ENCODE measurements around the gene ACOT13. TPM values are rescaled to one million over a fixed set of nuclear protein-coding genes. Genes with fewer than 3 reads are reported as not detected.

The ACOT13 gene
- 1 to 10 TPM; 5.8 to 9.4 (median 7.2) TPM for total RNA-seq

GRCh38 chr6:24666641-24667377 lies at the start of gene ACOT13, which contains the start of gene TDP2:
Gene ACOT13 (plus strand): TSS chr6:24667077. CDS start chr6:24667264, 187 bp downstream.
Gene TDP2 (minus strand): TSS chr6:24666899. CDS start chr6:24666862, 37 bp downstream.
- peak; percentile 93 to 97 for TF ChIP-seq POLR2AphosphoS5 (IDR thresholded peaks at IDR 0.05)
- peak; percentile 71 for TF ChIP-seq POLR2A (IDR thresholded peaks at IDR 0.05; ENCODE audit: low read depth)
- TF ChIP-seq CTCF (IDR thresholded peaks at IDR 0.05): peak; percentile 37 to 67 (median 51)
- no peak for TF ChIP-seq EP300 (IDR thresholded peaks at IDR 0.05)
- DNase-seq (ENCODE audit: extremely low spot score): peak; percentile 97
- Histone ChIP-seq H3K4me1 (peaks cover 26 to 46% (median 36%) of the 10 kb centered on the region in 4 donors), H3K27ac (replicated peaks in 1 of 4) (peak within 1 kb of the TSS; percentile 86 to 92 (median 88)), H3K4me3 (peak within 1 kb of the TSS; percentile 78 to 92 (median 83)), H3K36me3 (peaks cover 0 to 28% (median 20%) of the 10 kb centered on the region in 4 donors), H3K27me3 (no peaks in the 10 kb centered on the region), H3K9me3 (no peaks in the 10 kb centered on the region)
- intact Hi-C loops (cut with DNase I): loop anchor here (5.0 kb wide), 2 partner anchors 50 to 85 kb away; partner anchors contain the start of gene C6orf62
- WGBS: 0% methylated on average over 33 of the region's 62 CpGs

- Histone ChIP-seq H3K9me3 (no peaks in the 10 kb centered on the region), H3K27me3 (peaks cover 0 to 2% (median 0%) of the 10 kb centered on the region in 4 donors), H3K36me3 (no peaks in the 10 kb centered on the region), H3K4me3 (no peak overlapping the region), H3K4me1 (no peaks in the 10 kb centered on the region), H3K27ac (replicated peaks in 1 of 4) (no peak overlapping the region)
- no peak for DNase-seq (ENCODE audit: extremely low spot score)
- TF ChIP-seq POLR2AphosphoS5 (IDR thresholded peaks at IDR 0.05): no peak
- TF ChIP-seq POLR2A (IDR thresholded peaks at IDR 0.05; ENCODE audit: low read depth): no peak
- TF ChIP-seq EP300 (IDR thresholded peaks at IDR 0.05): no peak
- no peak for TF ChIP-seq CTCF (IDR thresholded peaks at IDR 0.05)
- intact Hi-C loops (cut with DNase I): no loop called here
- WGBS: 89% methylated on average over 5 of the region's 5 CpGs
Observed at GRCh38 chr6:24619661-24620060, 47.2 kb upstream of the ACOT13 start.

- H3K4me1 ChIP-seq: no peaks in the 10 kb centered on the region
- no peaks in the 10 kb centered on the region for H3K36me3 ChIP-seq
- TF ChIP-seq CTCF (IDR thresholded peaks at IDR 0.05): no peak
- H3K27ac ChIP-seq (replicated peaks in 1 of 4): no peak overlapping the region
- H3K27me3 ChIP-seq: no peaks in the 10 kb centered on the region
- H3K9me3 ChIP-seq: no peaks in the 10 kb centered on the region
- 83% methylated on average over 3 of the region's 3 CpGs for WGBS
- intact Hi-C loops (cut with DNase I): no loop called here
- no peak overlapping the region for H3K4me3 ChIP-seq
- DNase-seq (ENCODE audit: extremely low spot score): no peak
Observed at GRCh38 chr6:24620637-24621036, 46.2 kb upstream of the ACOT13 start.

- intact Hi-C loops (cut with DNase I): no loop called here
- Histone ChIP-seq H3K9me3 (no peaks in the 10 kb centered on the region), H3K4me1 (no peaks in the 10 kb centered on the region), H3K4me3 (no peak overlapping the region), H3K27ac (replicated peaks in 1 of 4) (no peak overlapping the region), H3K36me3 (no peaks in the 10 kb centered on the region), H3K27me3 (no peaks in the 10 kb centered on the region)
- DNase-seq (ENCODE audit: extremely low spot score): no peak
- TF ChIP-seq POLR2AphosphoS5 (IDR thresholded peaks at IDR 0.05): no peak
- 78% methylated on average over 7 of the region's 7 CpGs for WGBS
Observed at GRCh38 chr6:24621626-24622289, 45.1 kb upstream of the ACOT13 start.

GRCh38 chr6:24630856-24631505 lies 35.9 kb upstream of the ACOT13 start:
- H3K4me3 ChIP-seq: no peak overlapping the region
- no peak overlapping the region for H3K27ac ChIP-seq (replicated peaks in 1 of 4)
- 62% methylated on average over 5 of the region's 5 CpGs for WGBS
- no peak for DNase-seq (ENCODE audit: extremely low spot score)
- H3K36me3 ChIP-seq: no peaks in the 10 kb centered on the region
- peaks cover 0 to 8% (median 0%) of the 10 kb centered on the region in 4 donors for H3K9me3 ChIP-seq
- TF ChIP-seq EP300 (IDR thresholded peaks at IDR 0.05) (no peak), POLR2A (IDR thresholded peaks at IDR 0.05; ENCODE audit: low read depth) (no peak), POLR2AphosphoS5 (IDR thresholded peaks at IDR 0.05) (no peak), CTCF (IDR thresholded peaks at IDR 0.05) (no peak)
- intact Hi-C loops (cut with DNase I): no loop called here
- H3K27me3 ChIP-seq: no peaks in the 10 kb centered on the region
- H3K4me1 ChIP-seq: no peaks in the 10 kb centered on the region

All from esophagus muscularis mucosa (tissue), 4 donors.